Uterus (tissue), 2 donors: ENCODE measurements around the gene ACSM6.

Source experiments
- POLR2A ChIP-seq, 2 donors: fragments of 450-650 bp; IDR thresholded peaks; one replicate each; pipeline ENCODE4 v1.6.1; 2016; ENCODE audit warnings: antibody characterized with exemption in 2 of 2, mild to moderate bottlenecking in 1 of 2, moderate library complexity in 1 of 2
- TF ChIP-seq, protein P1 (sequence below), 4 experiments: fragments of 200-600 bp in 2 of 4; fragments of 450-650 bp in 2 of 4; sonication (generic) in 2 of 4; IDR thresholded peaks; one replicate each; pipeline ENCODE4 v1.5.1; 2016 to 2019; ENCODE audit warnings: antibody characterized with exemption in 4 of 4, mild to moderate bottlenecking in 2 of 4, moderate library complexity in 1 of 4

DNA sequence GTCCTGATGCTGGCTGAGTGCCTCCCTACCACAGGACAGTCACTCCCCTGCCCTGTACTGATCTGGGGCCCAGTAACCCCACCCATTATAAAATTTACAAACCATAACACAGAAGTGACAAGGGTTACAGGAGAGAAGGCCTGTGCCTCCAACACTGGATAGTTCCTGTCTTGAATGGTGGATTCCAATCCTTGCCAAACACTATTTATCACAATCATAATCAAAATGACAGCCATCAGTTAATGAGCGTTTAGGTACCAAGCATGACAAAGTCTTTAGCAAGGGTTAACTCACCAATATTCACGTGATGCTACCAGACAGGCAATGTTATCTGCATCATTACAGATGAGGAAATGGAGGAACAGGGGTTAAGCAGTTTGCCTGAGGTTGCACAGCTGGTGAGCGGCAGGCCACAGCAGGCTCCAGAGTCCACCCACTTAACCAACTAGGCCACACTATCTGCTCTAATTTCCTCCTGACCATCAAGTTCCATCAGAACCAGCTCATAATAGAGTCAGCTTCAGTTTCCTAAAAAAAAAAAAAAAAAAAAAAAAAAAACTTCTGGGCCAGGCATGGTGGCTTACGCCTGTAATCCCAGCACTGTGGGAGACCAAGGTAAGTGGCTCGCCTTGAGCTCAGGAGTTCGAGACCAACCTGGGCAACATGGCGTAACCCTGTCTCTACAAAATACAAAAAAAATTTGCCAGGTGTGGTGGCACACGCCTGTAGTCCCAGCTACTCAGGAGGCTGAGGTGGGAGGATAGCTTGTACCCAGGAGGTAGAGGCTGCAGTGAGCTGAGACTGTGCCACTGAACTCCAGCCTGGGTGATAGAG, 82.5 kb downstream of the ACSM6 start:
- TF ChIP-seq, protein P1, sequence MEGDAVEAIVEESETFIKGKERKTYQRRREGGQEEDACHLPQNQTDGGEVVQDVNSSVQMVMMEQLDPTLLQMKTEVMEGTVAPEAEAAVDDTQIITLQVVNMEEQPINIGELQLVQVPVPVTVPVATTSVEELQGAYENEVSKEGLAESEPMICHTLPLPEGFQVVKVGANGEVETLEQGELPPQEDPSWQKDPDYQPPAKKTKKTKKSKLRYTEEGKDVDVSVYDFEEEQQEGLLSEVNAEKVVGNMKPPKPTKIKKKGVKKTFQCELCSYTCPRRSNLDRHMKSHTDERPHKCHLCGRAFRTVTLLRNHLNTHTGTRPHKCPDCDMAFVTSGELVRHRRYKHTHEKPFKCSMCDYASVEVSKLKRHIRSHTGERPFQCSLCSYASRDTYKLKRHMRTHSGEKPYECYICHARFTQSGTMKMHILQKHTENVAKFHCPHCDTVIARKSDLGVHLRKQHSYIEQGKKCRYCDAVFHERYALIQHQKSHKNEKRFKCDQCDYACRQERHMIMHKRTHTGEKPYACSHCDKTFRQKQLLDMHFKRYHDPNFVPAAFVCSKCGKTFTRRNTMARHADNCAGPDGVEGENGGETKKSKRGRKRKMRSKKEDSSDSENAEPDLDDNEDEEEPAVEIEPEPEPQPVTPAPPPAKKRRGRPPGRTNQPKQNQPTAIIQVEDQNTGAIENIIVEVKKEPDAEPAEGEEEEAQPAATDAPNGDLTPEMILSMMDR (IDR thresholded peaks at IDR 0.05), result no peak
- TF ChIP-seq POLR2A (IDR thresholded peaks at IDR 0.05), result no peak
